Chondrocyte (in vitro differentiated cells): ENCODE data around the gene GMPR. TPM values are rescaled to one million over a fixed set of nuclear protein-coding genes. Genes with fewer than 3 reads are reported as not detected.
"Not testable (repeated sequence)": the region's sequence is repeated elsewhere in the genome, so short reads cannot be mapped to it uniquely, and the experiment has no call there.

Experiments
- DNase-seq: peaks from one replicate; pipeline ENCODE4 v3.0.0; 2021; ENCODE audit warnings: mixed read lengths, low spot score
- H3K27ac Mint-ChIP-seq: one replicate; pipeline ENCODE4 v1.8.0; 2021; ENCODE audit warnings: mild to moderate bottlenecking, moderate library complexity, mixed read lengths; ENCODE audit not compliant: unreplicated experiment
- H3K27me3 Mint-ChIP-seq: 2 replicates; pipeline ENCODE4 v1.8.0; 2021; ENCODE audit warnings: low read depth, mixed read lengths
- H3K36me3 Mint-ChIP-seq: 2 replicates; pipeline ENCODE4 v1.8.0; 2021; ENCODE audit warnings: low read depth, mixed read lengths
- H3K4me1 Mint-ChIP-seq: 2 replicates; pipeline ENCODE4 v1.8.0; 2021; ENCODE audit warnings: low read depth, mild to moderate bottlenecking, mixed read lengths
- H3K4me3 Mint-ChIP-seq: one replicate; pipeline ENCODE4 v1.8.0; 2021; ENCODE audit warnings: mild to moderate bottlenecking, moderate library complexity, mixed read lengths; ENCODE audit not compliant: unreplicated experiment
- H3K9me3 Mint-ChIP-seq: 2 replicates; pipeline ENCODE4 v1.8.0; 2021; ENCODE audit warnings: low read depth, mixed read lengths
- CTCF ChIP-seq: fragments of 200-600 bp; sonication (generic); IDR thresholded peaks from 2 replicates; pipeline ENCODE4 v1.5.0; 2021; ENCODE audit warnings: antibody characterized with exemption, mild to moderate bottlenecking, moderate library complexity
- total RNA-seq: library from RNA; stranded (reverse); gene quantifications from 3 replicates; pipeline ENCODE4 v1.2.1, GENCODE V29; 2021

GMPR gene
- total RNA-seq, 1 donor from 2014 or later, result 9.7 TPM

GRCh38 chr6:16257999-16258708 is 19.8 kb downstream of the GMPR start:
- Mint-ChIP-seq H3K9me3 (no peaks in the 10 kb centered on the region), H3K4me3 (no peak overlapping the region), H3K4me1 (peaks cover 15% of the 10 kb centered on the region), H3K27me3 (no peaks in the 10 kb centered on the region), H3K36me3 (peaks cover 5% of the 10 kb centered on the region), H3K27ac (peak overlapping the region; percentile 80)
- TF ChIP-seq CTCF, result no peak
- DNase-seq, result no peak

- Mint-ChIP-seq H3K36me3 (peaks cover 5% of the 10 kb centered on the region), H3K27ac (peak overlapping the region; percentile 80), H3K9me3 (no peaks in the 10 kb centered on the region), H3K4me3 (no peak overlapping the region), H3K27me3 (no peaks in the 10 kb centered on the region), H3K4me1 (peaks cover 15% of the 10 kb centered on the region)
- no peak for TF ChIP-seq CTCF
- no peak for DNase-seq
These were observed 20.3 kb downstream of the GMPR start for GRCh38 chr6:16258709-16259075.

- H3K9me3 Mint-ChIP-seq, H3K4me3 Mint-ChIP-seq, H3K27ac Mint-ChIP-seq: not testable (repeated sequence)
These were observed 21.2 kb downstream of the GMPR start for GRCh38 chr6:16259604-16260003.

GRCh38 chr6:16260602-16261001 is 22.2 kb downstream of the GMPR start:
- H3K27ac Mint-ChIP-seq, H3K36me3 Mint-ChIP-seq, H3K4me3 Mint-ChIP-seq, H3K27me3 Mint-ChIP-seq, DNase-seq, H3K9me3 Mint-ChIP-seq: not testable (repeated sequence)
- peaks cover 15% of the 10 kb centered on the region for H3K4me1 Mint-ChIP-seq

More at GRCh38 chr6:16259604-16260003, 21.2 kb downstream of the GMPR start:
- peaks cover 15% of the 10 kb centered on the region for H3K4me1 Mint-ChIP-seq
- not testable (repeated sequence) for H3K27me3 Mint-ChIP-seq, DNase-seq, H3K36me3 Mint-ChIP-seq

- not testable (repeated sequence) for H3K9me3 Mint-ChIP-seq, DNase-seq, H3K4me3 Mint-ChIP-seq, H3K36me3 Mint-ChIP-seq, H3K27ac Mint-ChIP-seq, H3K27me3 Mint-ChIP-seq
- H3K4me1 Mint-ChIP-seq, result peaks cover 14% of the 10 kb centered on the region
These were observed 24.4 kb downstream of the GMPR start for GRCh38 chr6:16262773-16263172.

GRCh38 chr6:16263464-16264099 is 25.2 kb downstream of the GMPR start:
- H3K36me3 Mint-ChIP-seq, H3K4me1 Mint-ChIP-seq, DNase-seq, H3K27me3 Mint-ChIP-seq, H3K27ac Mint-ChIP-seq, H3K4me3 Mint-ChIP-seq, H3K9me3 Mint-ChIP-seq: not testable (repeated sequence)

GRCh38 chr6:16264785-16265184 is 26.4 kb downstream of the GMPR start:
- no peaks in the 10 kb centered on the region for H3K9me3 Mint-ChIP-seq
- H3K4me1 Mint-ChIP-seq, result no peaks in the 10 kb centered on the region
- DNase-seq, result no peak
- no peak overlapping the region for H3K27ac Mint-ChIP-seq
- no peak for TF ChIP-seq CTCF
- H3K4me3 Mint-ChIP-seq, result no peak overlapping the region
- peaks cover 3% of the 10 kb centered on the region for H3K36me3 Mint-ChIP-seq
- no peaks in the 10 kb centered on the region for H3K27me3 Mint-ChIP-seq
